Thyroid gland (tissue), 4 donors: ENCODE measurements around the gene SLC6A3. TPM values are rescaled to one million over a fixed set of nuclear protein-coding genes. Genes with fewer than 3 reads are reported as not detected.

ENCODE experiments used
- DNase-seq, 2 donors: peaks; one replicate each; pipeline ENCODE4 v3.0.0-alpha.2; 2019
- H3K27ac ChIP-seq, 3 donors: fragments of 200-600 bp; sonication (generic); 1 replicate in 2 of 3; 2 replicates in 1 of 3; pipeline ENCODE4 v1.5.1; 2016 to 2019; ENCODE audit warnings: mild to moderate bottlenecking in 1 of 3, moderate library complexity in 1 of 3
- H3K27me3 ChIP-seq: fragments of 200-600 bp; sonication (generic); one replicate; pipeline ENCODE4 v1.5.1; 2019
- H3K36me3 ChIP-seq, 2 donors: fragments of 200-600 bp; sonication (generic); one replicate each; pipeline ENCODE4 v1.5.1; 2016 to 2019
- H3K4me1 ChIP-seq, 2 donors: fragments of 200-600 bp; sonication (generic); one replicate each; pipeline ENCODE4 v1.5.1; 2017 to 2019
- H3K4me3 ChIP-seq, 3 donors: fragments of 200-600 bp; sonication (generic); replicated peaks in 1 of 3; 1 replicate in 2 of 3; 2 replicates in 1 of 3; pipeline ENCODE4 v1.5.1; 2016; ENCODE audit warnings: mild to moderate bottlenecking in 1 of 3
- H3K9me3 ChIP-seq: fragments of 200-600 bp; sonication (generic); one replicate; pipeline ENCODE4 v1.5.1; 2017
- POLR2A ChIP-seq, 2 donors: fragments of 450-650 bp; IDR thresholded peaks; one replicate each; pipeline ENCODE4 v1.6.1; 2017; ENCODE audit warnings: antibody characterized with exemption in 2 of 2, mild to moderate bottlenecking in 2 of 2, moderate library complexity in 1 of 2
- WGBS, 2 donors: methylation state at CpG; one replicate each; pipeline ENCODE4 v1.1.5; 2017; 5-methylcytosine and 5-hydroxymethylcytosine counted together
- intact Hi-C: fragments of 100-400 bp; cut with DNase I; formaldehyde crosslinking; loops from one replicate; pipeline ENCODE4 v1.15.1; 2023
- total RNA-seq, 4 donors: library from RNA; depleted of rRNA; stranded (reverse); fragments of >200 nt; gene quantifications; one replicate each; pipeline ENCODE4 v1.2.3, GENCODE V29; 2016
- TF ChIP-seq, protein P1 (sequence below), 6 experiments: fragments of 200-600 bp in 3 of 6; fragments of 450-650 bp in 3 of 6; sonication (generic) in 3 of 6; IDR thresholded peaks; one replicate each; pipeline ENCODE4 v1.5.1; 2016 to 2019; ENCODE audit warnings: antibody characterized with exemption in 6 of 6, mild to moderate bottlenecking in 2 of 6, inconsistent platforms in 1 of 6, moderate library complexity in 1 of 6

Gene SLC6A3
- total RNA-seq, 4 donors from 2014 or later = 0.54 to 0.67 (median 0.54) TPM; not detected in 1

DNA sequence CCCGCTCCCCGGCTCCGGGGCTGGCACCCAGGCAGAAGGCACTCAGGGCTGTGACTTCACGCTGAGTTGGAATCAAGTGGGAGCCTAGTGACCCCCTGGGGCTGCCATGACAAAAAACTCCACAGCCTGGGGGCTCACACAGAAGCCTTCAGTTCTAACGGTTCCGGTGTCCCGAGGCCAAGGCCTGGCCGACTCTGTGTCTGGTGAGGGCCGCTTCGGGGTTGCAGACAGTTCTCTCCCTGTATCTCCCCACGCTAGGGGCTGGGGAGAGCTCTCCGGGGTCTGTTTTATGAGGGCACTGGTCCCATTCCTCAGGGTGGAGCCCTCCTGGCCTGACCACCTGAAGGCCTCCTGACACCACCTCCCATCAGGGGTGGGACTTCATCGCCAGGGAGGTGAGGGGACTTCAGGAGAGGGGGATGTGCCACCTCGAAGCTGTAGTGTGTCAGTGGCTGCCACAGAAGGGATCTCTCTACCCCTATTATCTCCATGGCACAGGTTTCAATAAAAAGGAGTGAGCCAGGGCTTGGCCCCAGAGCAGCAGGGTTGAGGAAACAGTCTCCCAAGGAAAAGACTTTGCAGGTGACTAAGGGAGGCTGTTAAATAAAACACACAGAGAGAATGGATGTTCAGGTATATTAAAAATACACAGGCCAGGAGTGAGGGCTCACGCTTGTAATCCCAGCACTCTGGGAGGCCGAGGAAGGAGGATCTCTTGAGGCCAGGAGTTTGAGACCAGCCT, 1.5 kb upstream of the SLC6A3 start:
- no peak overlapping the region for H3K4me3 ChIP-seq
- 55 to 63% methylated on average over 5 to 13 of the region's 16 CpGs for WGBS, 2 donors
- no peak for DNase-seq
- H3K9me3 ChIP-seq = no peaks in the 10 kb centered on the region
- peaks cover 15% of the 10 kb centered on the region for H3K27me3 ChIP-seq
- TF ChIP-seq POLR2A (IDR thresholded peaks at IDR 0.05) = no peak
- H3K27ac ChIP-seq = no peak overlapping the region
- intact Hi-C loops = no loop called here
- no peaks in the 10 kb centered on the region for H3K36me3 ChIP-seq
- peaks cover 11 to 21% of the 10 kb centered on the region in 2 donors for H3K4me1 ChIP-seq

DNA sequence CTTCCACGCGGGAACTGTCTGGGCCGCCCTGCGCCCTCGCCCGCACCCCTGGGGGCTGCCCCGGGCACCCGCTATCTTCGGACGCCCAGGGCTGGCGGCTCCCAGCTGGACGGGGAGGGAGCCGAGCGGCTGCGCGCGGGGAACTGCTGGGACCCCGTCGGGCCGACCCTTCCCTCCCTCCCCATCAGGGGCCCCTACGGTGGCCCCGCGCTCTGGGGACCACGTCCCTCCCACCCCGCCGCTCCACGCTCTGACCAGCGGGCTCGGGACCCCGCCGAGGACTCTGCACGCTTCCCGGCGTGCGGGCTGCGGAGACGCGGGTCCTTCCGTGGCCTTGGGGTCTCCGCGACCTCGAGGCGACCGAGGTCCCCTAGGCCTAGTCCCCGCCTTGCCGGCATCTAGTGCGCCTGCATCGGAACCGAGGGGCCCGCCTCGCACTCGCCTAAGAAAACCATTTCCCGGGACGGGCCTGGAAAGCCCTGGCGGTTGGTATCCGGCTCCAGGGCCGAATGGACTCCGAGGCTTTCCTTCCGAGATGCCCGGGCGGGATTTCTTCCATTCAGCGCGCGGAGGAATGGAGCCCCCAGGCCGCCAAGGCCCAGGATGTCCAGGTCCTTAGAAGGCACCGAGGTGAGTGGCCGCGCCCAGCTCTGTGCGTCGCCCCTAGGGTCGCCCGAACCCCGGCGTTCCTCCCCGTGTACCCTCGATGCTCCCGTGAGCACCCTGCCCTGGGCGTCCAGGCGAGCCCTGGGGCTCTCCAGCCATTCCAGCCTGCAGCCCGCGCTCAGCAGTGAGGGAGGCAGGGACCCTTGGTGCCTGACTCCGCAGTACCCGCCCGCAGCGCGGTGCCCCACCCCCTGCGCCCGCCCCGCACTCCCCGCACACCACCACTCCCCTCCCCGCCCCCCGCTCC, 705 bp upstream of the SLC6A3 start:
- peaks cover 11 to 21% of the 10 kb centered on the region in 2 donors for H3K4me1 ChIP-seq
- no peak for DNase-seq
- no peak for TF ChIP-seq POLR2A (IDR thresholded peaks at IDR 0.05)
- TF ChIP-seq, protein P1, sequence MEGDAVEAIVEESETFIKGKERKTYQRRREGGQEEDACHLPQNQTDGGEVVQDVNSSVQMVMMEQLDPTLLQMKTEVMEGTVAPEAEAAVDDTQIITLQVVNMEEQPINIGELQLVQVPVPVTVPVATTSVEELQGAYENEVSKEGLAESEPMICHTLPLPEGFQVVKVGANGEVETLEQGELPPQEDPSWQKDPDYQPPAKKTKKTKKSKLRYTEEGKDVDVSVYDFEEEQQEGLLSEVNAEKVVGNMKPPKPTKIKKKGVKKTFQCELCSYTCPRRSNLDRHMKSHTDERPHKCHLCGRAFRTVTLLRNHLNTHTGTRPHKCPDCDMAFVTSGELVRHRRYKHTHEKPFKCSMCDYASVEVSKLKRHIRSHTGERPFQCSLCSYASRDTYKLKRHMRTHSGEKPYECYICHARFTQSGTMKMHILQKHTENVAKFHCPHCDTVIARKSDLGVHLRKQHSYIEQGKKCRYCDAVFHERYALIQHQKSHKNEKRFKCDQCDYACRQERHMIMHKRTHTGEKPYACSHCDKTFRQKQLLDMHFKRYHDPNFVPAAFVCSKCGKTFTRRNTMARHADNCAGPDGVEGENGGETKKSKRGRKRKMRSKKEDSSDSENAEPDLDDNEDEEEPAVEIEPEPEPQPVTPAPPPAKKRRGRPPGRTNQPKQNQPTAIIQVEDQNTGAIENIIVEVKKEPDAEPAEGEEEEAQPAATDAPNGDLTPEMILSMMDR (IDR thresholded peaks at IDR 0.05) = no peak
- peak overlapping the region in 1 of 3 donors; percentile 12 for H3K4me3 ChIP-seq
- peaks cover 15% of the 10 kb centered on the region for H3K27me3 ChIP-seq
- H3K27ac ChIP-seq = no peak overlapping the region
- H3K9me3 ChIP-seq = no peaks in the 10 kb centered on the region
- intact Hi-C loops = no loop called here
- 0 to 2% methylated on average over 1 to 26 of the region's 92 CpGs for WGBS, 2 donors
- no peaks in the 10 kb centered on the region for H3K36me3 ChIP-seq

GRCh38 chr5:1444361-1445189, 665 bp downstream of the SLC6A3 start:
- no peak overlapping the region for H3K27ac ChIP-seq
- intact Hi-C loops = no loop called here
- peaks cover 11 to 21% of the 10 kb centered on the region in 2 donors for H3K4me1 ChIP-seq
- no peak for TF ChIP-seq POLR2A (IDR thresholded peaks at IDR 0.05)
- TF ChIP-seq, protein P1 (IDR thresholded peaks at IDR 0.05) = no peak
- WGBS, 2 donors = 12 to 29% methylated on average over 8 to 21 of the region's 68 CpGs
- no peak for DNase-seq
- peak overlapping the region in 1 of 3 donors; percentile 12 for H3K4me3 ChIP-seq
- peaks cover 15% of the 10 kb centered on the region for H3K27me3 ChIP-seq
- no peaks in the 10 kb centered on the region for H3K9me3 ChIP-seq
- no peaks in the 10 kb centered on the region for H3K36me3 ChIP-seq

- DNase-seq = no peak
- Histone ChIP-seq H3K9me3 (no peaks in the 10 kb centered on the region), H3K27ac (no peak overlapping the region), H3K4me3 (no peak overlapping the region), H3K4me1 (peaks cover 11 to 21% of the 10 kb centered on the region in 2 donors), H3K36me3 (no peaks in the 10 kb centered on the region), H3K27me3 (peaks cover 15% of the 10 kb centered on the region)
- WGBS, 2 donors = 47 to 64% methylated on average over 10 to 15 of the region's 15 CpGs
- TF ChIP-seq, protein P1 (IDR thresholded peaks at IDR 0.05) = no peak
- TF ChIP-seq POLR2A (IDR thresholded peaks at IDR 0.05) = no peak
- intact Hi-C loops = no loop called here
Measured at GRCh38 chr5:1443991-1444360, 1.3 kb downstream of the SLC6A3 start.

GRCh38 chr5:1443171-1443570, 2.1 kb downstream of the SLC6A3 start:
- Histone ChIP-seq H3K9me3 (no peaks in the 10 kb centered on the region), H3K4me3 (no peak overlapping the region), H3K27me3 (peaks cover 15% of the 10 kb centered on the region), H3K36me3 (no peaks in the 10 kb centered on the region), H3K4me1 (peaks cover 11 to 21% of the 10 kb centered on the region in 2 donors), H3K27ac (no peak overlapping the region)
- 31 to 50% methylated on average over 6 to 8 of the region's 9 CpGs for WGBS, 2 donors
- intact Hi-C loops = no loop called here
- no peak for TF ChIP-seq POLR2A (IDR thresholded peaks at IDR 0.05)
- TF ChIP-seq, protein P1 (IDR thresholded peaks at IDR 0.05) = no peak
- DNase-seq = no peak
